Spleen (tissue), 7 donors: ENCODE results near the gene RAB39A.
"Not testable (repeated sequence)": the region's sequence is repeated elsewhere in the genome, so short reads cannot be mapped to it uniquely, and the experiment has no call there.

Experiments used
- POLR2A ChIP-seq, 3 donors: fragments of 450-650 bp; IDR thresholded peaks; one replicate each; pipeline ENCODE4 v1.5.1; 2017; ENCODE audit warnings: antibody characterized with exemption in 3 of 3, mild to moderate bottlenecking in 1 of 3
- POLR2AphosphoS5 ChIP-seq, 3 donors: sonication (generic); formaldehyde crosslinking; IDR thresholded peaks; one replicate each; pipeline ENCODE4 v1.5.1; 2017; ENCODE audit warnings: antibody characterized with exemption in 3 of 3
- TF ChIP-seq, protein P1 (sequence below), 11 experiments: fragments of 200-600 bp in 7 of 11; fragments of 450-650 bp in 4 of 11; sonication (generic) in 4 of 11; IDR thresholded peaks in 8 of 11; conservative IDR thresholded peaks in 3 of 11; 1 replicate in 7 of 11; 2 replicates in 4 of 11; pipeline versions ENCODE4 v1.4.0 to v1.8.0; 2016 to 2021; ENCODE audit warnings: antibody characterized with exemption in 11 of 11, inconsistent platforms in 4 of 11, mild to moderate bottlenecking in 1 of 11
- donor health status: DM: no; HTN: no; CAD: no; lungs with moderate emphysema.
- donor health status: DM: no; HTN: no; CAD: no.
- donor health status: DM: no; HTN: no; CAD: no.

DNA sequence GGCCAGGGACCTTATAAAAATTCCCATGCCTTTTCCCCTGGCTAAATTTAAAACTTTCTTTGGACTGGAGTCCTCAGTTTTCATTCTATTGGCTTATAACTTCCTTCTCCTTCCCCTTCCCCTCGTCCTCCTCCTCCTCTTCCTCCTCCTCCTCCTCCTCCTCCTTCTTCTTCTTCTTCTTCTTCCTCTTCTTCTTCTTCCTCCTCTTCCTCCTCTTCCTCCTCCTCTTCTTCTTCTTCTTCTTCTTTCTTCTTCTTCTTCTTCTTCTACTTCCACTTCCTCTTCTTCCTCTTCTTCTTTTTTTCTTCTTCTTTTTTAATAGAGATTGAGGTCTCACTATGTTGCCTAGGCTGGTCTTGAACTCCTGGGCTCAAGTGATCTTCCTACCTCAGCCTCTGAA, 4.7 kb upstream of the RAB39A start:
- not testable (repeated sequence) for TF ChIP-seq POLR2A, POLR2AphosphoS5 (IDR thresholded peaks at IDR 0.05)
- TF ChIP-seq, protein P1, sequence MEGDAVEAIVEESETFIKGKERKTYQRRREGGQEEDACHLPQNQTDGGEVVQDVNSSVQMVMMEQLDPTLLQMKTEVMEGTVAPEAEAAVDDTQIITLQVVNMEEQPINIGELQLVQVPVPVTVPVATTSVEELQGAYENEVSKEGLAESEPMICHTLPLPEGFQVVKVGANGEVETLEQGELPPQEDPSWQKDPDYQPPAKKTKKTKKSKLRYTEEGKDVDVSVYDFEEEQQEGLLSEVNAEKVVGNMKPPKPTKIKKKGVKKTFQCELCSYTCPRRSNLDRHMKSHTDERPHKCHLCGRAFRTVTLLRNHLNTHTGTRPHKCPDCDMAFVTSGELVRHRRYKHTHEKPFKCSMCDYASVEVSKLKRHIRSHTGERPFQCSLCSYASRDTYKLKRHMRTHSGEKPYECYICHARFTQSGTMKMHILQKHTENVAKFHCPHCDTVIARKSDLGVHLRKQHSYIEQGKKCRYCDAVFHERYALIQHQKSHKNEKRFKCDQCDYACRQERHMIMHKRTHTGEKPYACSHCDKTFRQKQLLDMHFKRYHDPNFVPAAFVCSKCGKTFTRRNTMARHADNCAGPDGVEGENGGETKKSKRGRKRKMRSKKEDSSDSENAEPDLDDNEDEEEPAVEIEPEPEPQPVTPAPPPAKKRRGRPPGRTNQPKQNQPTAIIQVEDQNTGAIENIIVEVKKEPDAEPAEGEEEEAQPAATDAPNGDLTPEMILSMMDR (IDR thresholded peaks at IDR 0.05 in 8 of 11, conservative IDR thresholded peaks at IDR 0.05 in 3 of 11): not testable (repeated sequence)
